Measurements from ENCODE around the gene AGFG2.

AGFG2 gene

GRCh38 chr7:100553032-100553431 lies 14.0 kb downstream of the AGFG2 start:
- peaks cover 33 to 51% of the 10 kb centered on the region in 2 experiments for H3K36me3 ChIP-seq (ENCODE audit: control insufficient read depth in 1 of 2, insufficient read depth in 2 of 2, low read depth in 1 of 2, low read length in 2 of 2)
- H3K4ac ChIP-seq (ENCODE audit: low read depth in 1 of 2, low read length in 2 of 2): no peak overlapping the region
- H2BK5ac ChIP-seq (ENCODE audit: low read depth, low read length, poor library complexity, severe bottlenecking): no peak overlapping the region
- no peak overlapping the region for H3K9ac ChIP-seq (ENCODE audit: low read length)
- no peak overlapping the region for H3K4me3 ChIP-seq (ENCODE audit: insufficient read depth in 1 of 2, low read depth in 1 of 2, low read length in 2 of 2)
- no peak overlapping the region for H4K91ac ChIP-seq (ENCODE audit: low read length)
- peaks cover 11% of the 10 kb centered on the region for H3K79me1 ChIP-seq (replicated peaks; ENCODE audit: low read length, poor library complexity, severe bottlenecking)
- H3K14ac ChIP-seq (ENCODE audit: low read length in 2 of 2): no peak overlapping the region
- no peaks in the 10 kb centered on the region for H3K9me3 ChIP-seq (ENCODE audit: control insufficient read depth, low read length)
- no peak overlapping the region for H2AK5ac ChIP-seq (ENCODE audit: low read length, severe bottlenecking)
- H2BK120ac ChIP-seq (ENCODE audit: low read depth, low read length): no peak overlapping the region
- H3K18ac ChIP-seq (ENCODE audit: low read depth in 1 of 2, low read length in 2 of 2): no peak overlapping the region
- H4K8ac ChIP-seq (ENCODE audit: low read length): no peak overlapping the region
- no peak overlapping the region for H3K23ac ChIP-seq (ENCODE audit: low read length in 2 of 2)
- no peak overlapping the region for H3K27ac ChIP-seq (ENCODE audit: low read length, poor library complexity, severe bottlenecking)
- no peaks in the 10 kb centered on the region for H3K27me3 ChIP-seq (ENCODE audit: control insufficient read depth in 1 of 2, insufficient read depth in 1 of 2, low read length in 2 of 2)
- WGBS: 96% methylated on average over 3 of the region's 3 CpGs
- no peak for DNase-seq
- no peak overlapping the region for H2BK15ac ChIP-seq (ENCODE audit: low read depth, poor library complexity, severe bottlenecking)
- no peak overlapping the region for H2BK12ac ChIP-seq (ENCODE audit: low read length in 2 of 2)
- peaks cover 2% of the 10 kb centered on the region for H3K4me1 ChIP-seq (ENCODE audit: control insufficient read depth, insufficient read depth, low read depth, low read length)
- no peak overlapping the region for H2AFZ ChIP-seq (ENCODE audit: low read depth, low read length)
- no peak overlapping the region for H3K4me2 ChIP-seq (ENCODE audit: low read length, poor library complexity, severe bottlenecking)

GRCh38 chr7:100555701-100556100 lies 16.7 kb downstream of the AGFG2 start:
- no peak overlapping the region for H3K23ac ChIP-seq (ENCODE audit: low read length in 2 of 2)
- H3K9ac ChIP-seq (ENCODE audit: low read length): no peak overlapping the region
- no peak for DNase-seq
- H2BK5ac ChIP-seq (ENCODE audit: low read depth, low read length, poor library complexity, severe bottlenecking): no peak overlapping the region
- H2BK120ac ChIP-seq (ENCODE audit: low read depth, low read length): no peak overlapping the region
- no peak overlapping the region for H3K4me2 ChIP-seq (ENCODE audit: low read length, poor library complexity, severe bottlenecking)
- no peak overlapping the region for H3K4ac ChIP-seq (ENCODE audit: low read depth in 1 of 2, low read length in 2 of 2)
- H4K91ac ChIP-seq (ENCODE audit: low read length): no peak overlapping the region
- H2BK12ac ChIP-seq (ENCODE audit: low read length in 2 of 2): no peak overlapping the region
- no peaks in the 10 kb centered on the region for H3K27me3 ChIP-seq (ENCODE audit: control insufficient read depth in 1 of 2, insufficient read depth in 1 of 2, low read length in 2 of 2)
- peaks cover 30 to 46% of the 10 kb centered on the region in 2 experiments for H3K36me3 ChIP-seq (ENCODE audit: control insufficient read depth in 1 of 2, insufficient read depth in 2 of 2, low read depth in 1 of 2, low read length in 2 of 2)
- H3K4me3 ChIP-seq (ENCODE audit: insufficient read depth in 1 of 2, low read depth in 1 of 2, low read length in 2 of 2): no peak overlapping the region
- H3K9me3 ChIP-seq (ENCODE audit: control insufficient read depth, low read length): no peaks in the 10 kb centered on the region
- H2AFZ ChIP-seq (ENCODE audit: low read depth, low read length): no peak overlapping the region
- no peak overlapping the region for H3K14ac ChIP-seq (ENCODE audit: low read length in 2 of 2)
- 84% methylated on average over 5 of the region's 5 CpGs for WGBS
- H3K27ac ChIP-seq (ENCODE audit: low read length, poor library complexity, severe bottlenecking): no peak overlapping the region
- no peak overlapping the region for H2AK5ac ChIP-seq (ENCODE audit: low read length, severe bottlenecking)
- no peak overlapping the region for H2BK15ac ChIP-seq (ENCODE audit: low read depth, poor library complexity, severe bottlenecking)
- H3K4me1 ChIP-seq (ENCODE audit: control insufficient read depth, insufficient read depth, low read depth, low read length): peaks cover 2% of the 10 kb centered on the region
- H3K79me1 ChIP-seq (replicated peaks; ENCODE audit: low read length, poor library complexity, severe bottlenecking): no peaks in the 10 kb centered on the region
- no peak overlapping the region for H3K18ac ChIP-seq (ENCODE audit: low read depth in 1 of 2, low read length in 2 of 2)
- H4K8ac ChIP-seq (ENCODE audit: low read length): no peak overlapping the region

GRCh38 chr7:100556541-100556940 lies 17.5 kb downstream of the AGFG2 start:
- Histone ChIP-seq H2BK5ac (ENCODE audit: low read depth, low read length, poor library complexity, severe bottlenecking) (no peak overlapping the region), H4K91ac (ENCODE audit: low read length) (no peak overlapping the region), H2BK120ac (ENCODE audit: low read depth, low read length) (no peak overlapping the region), H3K18ac (ENCODE audit: low read depth in 1 of 2, low read length in 2 of 2) (no peak overlapping the region), H3K14ac (ENCODE audit: low read length in 2 of 2) (no peak overlapping the region), H3K9ac (ENCODE audit: low read length) (peak overlapping the region; percentile 1), H3K27me3 (ENCODE audit: control insufficient read depth in 1 of 2, insufficient read depth in 1 of 2, low read length in 2 of 2) (no peaks in the 10 kb centered on the region), H3K4ac (ENCODE audit: low read depth in 1 of 2, low read length in 2 of 2) (no peak overlapping the region), H3K23ac (ENCODE audit: low read length in 2 of 2) (no peak overlapping the region), H3K4me1 (ENCODE audit: control insufficient read depth, insufficient read depth, low read depth, low read length) (peaks cover 2% of the 10 kb centered on the region), H2BK15ac (ENCODE audit: low read depth, poor library complexity, severe bottlenecking) (no peak overlapping the region), H2AK5ac (ENCODE audit: low read length, severe bottlenecking) (no peak overlapping the region), H3K4me3 (ENCODE audit: insufficient read depth in 1 of 2, low read depth in 1 of 2, low read length in 2 of 2) (no peak overlapping the region), H3K27ac (ENCODE audit: low read length, poor library complexity, severe bottlenecking) (no peak overlapping the region), H4K8ac (ENCODE audit: low read length) (no peak overlapping the region), H3K79me1 (replicated peaks; ENCODE audit: low read length, poor library complexity, severe bottlenecking) (no peaks in the 10 kb centered on the region), H3K4me2 (ENCODE audit: low read length, poor library complexity, severe bottlenecking) (no peak overlapping the region), H2BK12ac (ENCODE audit: low read length in 2 of 2) (no peak overlapping the region), H3K9me3 (ENCODE audit: control insufficient read depth, low read length) (no peaks in the 10 kb centered on the region), H2AFZ (ENCODE audit: low read depth, low read length) (no peak overlapping the region), H3K36me3 (ENCODE audit: control insufficient read depth in 1 of 2, insufficient read depth in 2 of 2, low read depth in 1 of 2, low read length in 2 of 2) (peaks cover 32 to 44% of the 10 kb centered on the region in 2 experiments)
- WGBS: 97% methylated on average over 4 of the region's 4 CpGs
- no peak for DNase-seq

- no peak overlapping the region for H4K8ac ChIP-seq (ENCODE audit: low read length)
- H3K4me3 ChIP-seq (ENCODE audit: insufficient read depth in 1 of 2, low read depth in 1 of 2, low read length in 2 of 2): no peak overlapping the region
- H3K9ac ChIP-seq (ENCODE audit: low read length): no peak overlapping the region
- no peak overlapping the region for H2AK5ac ChIP-seq (ENCODE audit: low read length, severe bottlenecking)
- no peak overlapping the region for H2BK15ac ChIP-seq (ENCODE audit: low read depth, poor library complexity, severe bottlenecking)
- DNase-seq: no peak
- H3K4ac ChIP-seq (ENCODE audit: low read depth in 1 of 2, low read length in 2 of 2): no peak overlapping the region
- no peaks in the 10 kb centered on the region for H3K79me1 ChIP-seq (replicated peaks; ENCODE audit: low read length, poor library complexity, severe bottlenecking)
- peaks cover 2% of the 10 kb centered on the region for H3K4me1 ChIP-seq (ENCODE audit: control insufficient read depth, insufficient read depth, low read depth, low read length)
- H2BK12ac ChIP-seq (ENCODE audit: low read length in 2 of 2): no peak overlapping the region
- no peak overlapping the region for H4K91ac ChIP-seq (ENCODE audit: low read length)
- no peak overlapping the region for H2BK5ac ChIP-seq (ENCODE audit: low read depth, low read length, poor library complexity, severe bottlenecking)
- H3K14ac ChIP-seq (ENCODE audit: low read length in 2 of 2): no peak overlapping the region
- H2BK120ac ChIP-seq (ENCODE audit: low read depth, low read length): no peak overlapping the region
- H3K18ac ChIP-seq (ENCODE audit: low read depth in 1 of 2, low read length in 2 of 2): no peak overlapping the region
- no peak overlapping the region for H3K4me2 ChIP-seq (ENCODE audit: low read length, poor library complexity, severe bottlenecking)
- H3K9me3 ChIP-seq (ENCODE audit: control insufficient read depth, low read length): no peaks in the 10 kb centered on the region
- peaks cover 31 to 37% of the 10 kb centered on the region in 2 experiments for H3K36me3 ChIP-seq (ENCODE audit: control insufficient read depth in 1 of 2, insufficient read depth in 2 of 2, low read depth in 1 of 2, low read length in 2 of 2)
- 96% methylated on average over 4 of the region's 4 CpGs for WGBS
- H3K27ac ChIP-seq (ENCODE audit: low read length, poor library complexity, severe bottlenecking): no peak overlapping the region
- no peak overlapping the region for H2AFZ ChIP-seq (ENCODE audit: low read depth, low read length)
- no peak overlapping the region for H3K23ac ChIP-seq (ENCODE audit: low read length in 2 of 2)
- H3K27me3 ChIP-seq (ENCODE audit: control insufficient read depth in 1 of 2, insufficient read depth in 1 of 2, low read length in 2 of 2): no peaks in the 10 kb centered on the region
These were observed 20.1 kb downstream of the AGFG2 start for GRCh38 chr7:100559127-100559526.
